RPMI7951 (cell line): ENCODE data around the gene CACNA1A. TPM values are rescaled to one million over a fixed set of nuclear protein-coding genes. Genes with fewer than 3 reads are reported as not detected.

ENCODE experiments used
- DNase-seq: peaks from one replicate; pipeline ENCODE4 v3.0.0-alpha.2; 2012; ENCODE audit warnings: low read depth
- total RNA-seq: library from RNA; depleted of rRNA; stranded (reverse); fragments of >200 nt; shearing (Covaris generic); gene quantifications from 2 replicates; pipeline ENCODE4 v1.2.3, GENCODE V29; 2014

Gene CACNA1A
- total RNA-seq, 1 experiment from 2014 or later, result 0.12 TPM

- DNase-seq, result peak; percentile 15
These were observed 271.8 kb downstream of the CACNA1A start for GRCh38 chr19:13234518-13234917.

- DNase-seq, result no peak
These were observed 274.6 kb downstream of the CACNA1A start for GRCh38 chr19:13231663-13232062.

DNA sequence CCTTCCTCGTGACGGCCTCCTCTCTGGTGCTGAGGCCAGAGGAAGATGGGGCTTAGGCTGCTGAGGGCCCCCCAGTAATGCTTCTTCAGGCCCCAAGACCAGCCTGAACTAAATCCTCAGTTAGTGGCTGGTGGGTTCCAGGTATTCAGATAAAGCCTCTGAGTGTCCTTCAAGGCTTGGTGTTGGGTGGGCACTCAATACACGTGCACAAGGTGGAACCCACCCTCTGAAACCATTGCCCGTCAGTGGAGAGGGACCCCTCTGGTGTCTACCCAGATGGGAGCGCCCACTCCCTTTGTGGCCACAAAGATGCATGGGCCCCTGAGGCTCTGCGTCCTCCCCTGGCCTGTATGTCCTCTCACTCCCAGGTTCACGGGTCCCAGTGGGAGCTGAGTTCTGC is 277.0 kb downstream of the CACNA1A start:
- no peak for DNase-seq

DNA sequence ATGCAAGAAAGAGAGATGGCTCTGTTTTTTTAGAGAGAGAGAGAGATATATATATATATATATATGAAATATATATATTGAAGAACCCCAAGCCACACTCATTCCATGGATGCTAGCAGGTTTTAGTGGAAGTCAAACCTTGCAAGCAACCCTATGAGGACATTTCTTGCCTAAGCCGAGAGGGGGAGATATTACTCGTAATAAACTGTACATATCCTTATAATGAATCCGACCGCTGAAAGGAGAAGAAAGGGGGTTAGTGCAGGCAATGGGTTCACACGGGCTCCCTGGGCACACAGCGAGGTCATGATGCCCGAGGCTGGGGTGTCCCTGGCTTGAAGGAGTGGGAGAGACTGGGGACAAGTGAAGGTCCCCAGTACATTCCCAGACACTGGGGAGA is 277.7 kb downstream of the CACNA1A start:
- DNase-seq, result peak; percentile 32

DNA sequence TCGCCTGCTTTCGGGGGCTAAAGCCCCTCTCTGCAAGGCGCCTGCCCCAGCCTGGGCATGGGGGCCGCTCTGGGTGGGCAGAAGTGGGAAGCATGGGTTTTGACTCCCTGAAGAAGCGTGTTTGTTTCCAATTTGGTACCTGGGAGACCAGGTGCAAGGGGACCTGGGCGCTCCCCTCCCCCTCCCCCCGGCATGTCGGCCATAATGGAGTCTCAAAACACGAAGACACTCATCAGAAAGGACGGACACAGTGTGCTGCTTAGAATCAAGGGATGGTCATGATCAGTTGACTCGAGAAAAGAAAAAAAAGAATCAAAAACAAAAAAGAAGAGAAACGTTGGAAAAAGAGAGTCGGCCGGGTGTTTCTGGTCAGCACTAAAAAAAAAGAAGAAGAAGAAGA is 279.3 kb downstream of the CACNA1A start:
- no peak for DNase-seq

DNA sequence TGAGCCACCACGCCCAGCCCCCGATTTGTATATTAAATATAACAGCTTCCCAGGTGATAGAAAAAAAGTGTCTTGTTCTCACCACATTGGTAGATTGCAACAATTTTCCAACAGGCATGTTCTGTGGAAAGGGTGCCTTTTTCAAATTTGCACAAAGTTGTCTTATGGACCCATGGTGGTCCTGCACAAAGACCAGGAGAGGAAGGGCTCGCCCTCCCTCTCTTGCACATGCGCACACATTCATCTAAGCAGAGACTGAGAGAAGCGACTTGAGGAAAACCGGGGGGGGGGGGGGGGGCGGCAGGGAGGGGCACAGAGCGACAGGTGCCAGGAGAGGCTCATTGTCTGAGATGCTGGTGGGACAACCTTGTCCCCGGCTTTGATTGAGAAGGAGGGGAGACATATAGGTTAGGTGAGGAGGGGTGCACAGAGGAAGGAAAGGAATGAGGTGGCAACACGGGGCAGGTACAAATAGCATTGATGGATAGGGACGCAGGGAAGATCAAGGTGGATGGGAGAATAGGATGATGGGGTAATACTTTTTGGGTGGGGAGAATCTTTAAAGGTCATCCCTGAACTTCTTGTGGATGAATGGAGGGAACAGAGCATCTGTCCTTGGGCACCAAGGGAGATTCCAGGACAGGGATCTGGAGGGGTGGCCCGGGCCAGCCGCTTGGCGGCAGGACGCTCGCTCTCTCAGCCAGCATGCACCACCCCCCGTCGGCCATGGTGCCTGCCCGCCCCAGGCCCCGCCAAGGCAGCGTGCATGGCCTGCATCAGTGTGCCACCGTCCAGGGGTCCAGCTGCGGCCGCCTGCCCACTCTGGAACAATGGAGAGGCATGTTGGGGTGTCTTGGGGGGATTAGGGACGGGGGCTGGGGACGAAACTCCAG is 280.1 kb downstream of the CACNA1A start:
- no peak for DNase-seq

- no peak for DNase-seq
These were observed 281.2 kb downstream of the CACNA1A start for GRCh38 chr19:13225085-13225484.

DNA sequence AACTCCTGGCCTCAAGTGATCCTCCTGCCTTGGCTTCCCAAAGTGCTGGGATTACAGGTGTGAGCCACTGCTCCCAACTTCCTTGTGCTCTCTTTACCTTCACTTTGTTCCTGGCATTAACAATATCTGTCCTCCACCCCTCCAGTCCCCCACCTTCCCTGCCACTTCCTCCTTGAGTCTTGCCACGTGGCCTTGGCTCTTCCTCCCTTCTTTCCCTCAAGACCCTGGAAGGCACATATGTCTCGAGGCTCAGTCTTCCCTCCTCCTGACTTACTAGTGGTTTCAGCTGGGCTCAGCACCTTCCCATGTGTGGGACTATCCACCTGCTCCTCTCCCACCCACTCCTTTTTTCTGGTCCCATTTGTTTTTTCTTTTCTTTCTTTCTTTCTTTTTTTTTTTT is 285.4 kb downstream of the CACNA1A start:
- DNase-seq, result no peak

DNA sequence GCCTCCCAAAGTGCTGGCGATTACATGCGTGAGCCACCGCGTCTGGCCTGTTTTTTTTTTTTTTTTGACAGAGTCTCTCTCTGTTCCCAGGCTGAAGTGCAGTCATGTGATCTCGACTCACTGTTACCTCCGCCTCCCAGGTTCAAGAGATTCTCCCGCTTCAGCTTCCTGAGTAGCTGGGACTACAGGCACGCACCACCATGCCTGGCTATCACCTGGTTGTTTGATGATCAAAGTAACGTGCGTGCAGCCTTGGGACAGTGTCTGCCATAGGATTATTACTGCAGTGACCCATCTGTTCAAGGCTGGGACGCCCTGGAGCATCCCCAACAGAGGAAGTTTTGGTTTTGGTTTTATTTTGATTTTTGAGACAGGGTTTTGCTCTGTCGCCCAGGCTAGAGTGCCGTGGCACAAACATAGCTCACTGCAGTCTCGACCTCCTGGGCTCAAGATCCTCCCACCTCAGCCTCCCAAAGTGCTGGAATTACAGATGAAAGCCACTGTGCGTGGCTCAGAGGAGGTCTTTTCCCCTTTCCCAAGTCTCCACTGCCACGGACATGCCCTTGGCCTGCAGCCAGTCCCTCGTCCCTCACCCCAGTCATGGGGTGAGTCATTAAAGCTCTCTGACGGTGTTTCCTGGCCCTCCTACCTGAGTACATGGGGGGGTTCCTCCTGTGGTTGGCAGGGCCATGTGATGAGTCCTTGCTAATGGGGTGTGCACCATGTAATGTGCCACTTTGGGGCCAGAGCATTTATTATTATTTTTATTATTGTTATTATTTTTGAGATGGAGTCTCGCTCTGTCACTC is 290.5 kb downstream of the CACNA1A start:
- DNase-seq, result peak; percentile 32

- DNase-seq, result no peak
These were observed 292.1 kb downstream of the CACNA1A start for GRCh38 chr19:13214036-13214730.

GRCh38 chr19:13212759-13213330 is 293.4 kb downstream of the CACNA1A start:
- DNase-seq, result peak; percentile 56

- no peak for DNase-seq
These were observed 294.6 kb downstream of the CACNA1A start for GRCh38 chr19:13211426-13212308.

- no peak for DNase-seq
These were observed 295.3 kb downstream of the CACNA1A start for GRCh38 chr19:13210941-13211340.

DNA sequence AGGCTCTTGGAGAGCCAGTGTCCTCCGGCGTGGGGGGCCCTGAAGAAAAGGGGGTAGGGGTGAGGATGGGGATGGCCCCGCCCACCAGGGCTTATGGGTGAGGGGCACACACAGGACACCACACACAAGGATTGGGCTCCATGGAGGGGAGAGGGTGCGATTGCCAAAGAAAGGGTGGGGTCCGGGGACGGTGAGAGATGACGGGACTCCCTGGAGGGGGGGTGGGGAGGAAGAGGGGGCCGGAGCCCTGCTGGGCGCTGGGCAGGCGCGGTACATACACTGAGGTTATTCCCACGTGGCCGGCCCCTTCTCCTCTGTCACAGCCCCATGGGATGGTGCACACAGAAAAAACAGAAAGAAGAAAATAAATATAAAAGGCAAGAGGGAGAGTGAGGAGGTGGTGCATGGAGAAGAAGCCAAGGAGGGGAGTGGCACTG is 295.9 kb downstream of the CACNA1A start:
- DNase-seq, result no peak

DNA sequence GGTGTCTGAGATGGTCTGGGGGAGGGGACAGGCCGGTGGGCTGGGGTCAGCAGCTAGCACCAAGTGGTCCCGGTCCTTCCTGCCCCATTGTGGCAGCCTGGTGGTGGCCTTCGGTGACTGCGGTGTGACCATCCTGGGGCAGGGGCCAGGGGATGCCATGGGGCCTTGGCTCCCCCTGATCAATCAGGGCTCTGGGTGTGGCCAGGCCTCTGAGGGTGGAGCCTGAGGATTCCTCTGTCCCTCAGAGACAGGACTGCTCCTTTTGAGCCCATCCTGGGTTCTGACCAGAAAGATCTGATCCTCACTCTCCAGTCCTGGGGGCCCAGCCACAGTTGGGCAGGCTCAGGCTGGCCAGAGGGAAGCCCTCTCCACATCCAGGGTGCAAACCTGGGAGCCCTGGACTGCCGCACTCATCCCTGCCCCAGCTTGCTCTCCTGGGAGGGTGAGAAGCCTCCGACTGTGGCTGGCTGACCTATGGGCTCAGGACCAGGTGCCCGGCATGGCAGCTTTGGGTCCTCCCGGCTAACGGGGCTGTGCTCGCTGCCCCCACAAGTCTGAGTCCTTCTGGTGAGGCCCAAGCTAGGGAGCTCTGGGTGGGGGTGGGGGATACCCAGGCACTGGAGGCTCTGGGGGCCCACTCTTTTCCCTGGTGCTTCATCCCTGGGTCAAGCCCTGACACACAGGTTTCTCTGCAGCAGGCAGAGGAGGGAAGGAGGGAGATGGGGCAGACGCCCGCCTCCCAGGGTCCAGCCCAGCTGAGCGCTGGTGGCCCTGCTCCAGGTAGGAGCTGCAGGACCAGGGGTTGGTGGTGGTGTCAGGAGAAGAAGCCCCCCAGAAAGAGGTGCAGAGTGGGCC is 296.6 kb downstream of the CACNA1A start:
- DNase-seq, result no peak

GRCh38 chr19:13208672-13209483 is 297.4 kb downstream of the CACNA1A start:
- no peak for DNase-seq

DNA sequence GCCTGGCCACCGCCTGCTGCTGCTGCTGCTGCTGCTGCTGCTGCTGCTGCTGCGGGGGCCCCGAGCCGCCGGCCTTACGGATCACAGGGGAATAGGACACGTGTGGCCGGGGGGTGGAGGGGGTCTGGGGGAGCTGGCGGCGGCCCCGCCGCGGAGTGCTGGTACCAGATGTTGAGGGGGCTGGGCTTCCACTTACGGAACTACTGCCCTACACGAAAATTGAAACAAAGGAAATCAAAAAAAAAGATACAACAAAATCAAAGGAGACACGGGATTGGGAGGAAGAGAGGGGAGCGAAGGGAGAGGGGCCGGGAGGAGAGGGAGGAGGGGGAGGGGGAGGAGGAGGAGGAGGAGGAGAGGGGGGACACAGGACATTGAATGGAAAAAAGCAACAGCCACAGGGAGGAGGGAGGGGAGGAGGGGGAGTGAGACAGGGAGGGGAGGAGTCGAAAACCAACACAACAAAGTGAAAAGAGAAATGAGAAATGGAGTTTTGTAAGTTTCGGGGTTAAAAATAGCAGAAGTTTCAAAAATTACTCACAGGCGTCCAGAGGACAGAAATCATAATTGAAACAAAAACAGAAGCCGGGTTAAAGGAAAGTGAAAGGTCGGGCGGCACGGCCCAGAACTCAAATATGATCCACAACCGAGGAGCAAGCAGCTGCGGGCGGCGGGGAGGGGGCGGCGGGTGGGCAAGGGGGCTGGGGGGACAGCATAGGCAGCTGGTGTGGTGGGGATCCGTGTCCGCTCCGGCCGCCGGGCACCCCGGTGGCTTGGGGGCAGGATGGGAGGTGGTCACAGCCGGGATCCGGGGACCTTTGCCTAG is 298.2 kb downstream of the CACNA1A start:
- peak; percentile 82 for DNase-seq

GRCh38 chr19:13207237-13207845 is 298.9 kb downstream of the CACNA1A start:
- peak; percentile 81 for DNase-seq
